ENCODE results near the gene TEX48. TPM values are rescaled to one million over a fixed set of nuclear protein-coding genes. Genes with fewer than 3 reads are reported as not detected.

Gene TEX48
- total RNA-seq, 2 donors from 2014 or later: not detected

GRCh38 chr9:114684036-114684435, 2.0 kb upstream of the TEX48 start:
- no peak for DNase-seq
- Histone ChIP-seq H3K9ac (ENCODE audit: low read depth in 2 of 2, low read length in 2 of 2) (no peak overlapping the region), H3K36me3 (no peaks in the 10 kb centered on the region), H3K4me3 (no peak overlapping the region), H3K9me3 (no peaks in the 10 kb centered on the region), H3K4me1 (no peaks in the 10 kb centered on the region), H3K27ac (no peak overlapping the region), H3K27me3 (no peaks in the 10 kb centered on the region)
- no peak for TF ChIP-seq CTCF (IDR thresholded peaks at IDR 0.05)
- intact Hi-C loops (cut with DNase I): loop anchor here (5.0 kb wide), 1 partner anchor 53 kb away; no protein-coding TSS in a partner anchor

- DNase-seq: no peak
- H3K27me3 ChIP-seq: no peaks in the 10 kb centered on the region
- H3K27ac ChIP-seq: no peak overlapping the region
- intact Hi-C loops (cut with DNase I): loop anchor here (2.0 to 5.0 kb wide), 2 partner anchors 54 to 228 kb away; no protein-coding TSS in a partner anchor
- no peak overlapping the region for H3K4me3 ChIP-seq
- no peaks in the 10 kb centered on the region for H3K9me3 ChIP-seq
- no peak overlapping the region for H3K9ac ChIP-seq (ENCODE audit: low read depth in 2 of 2, low read length in 2 of 2)
- no peaks in the 10 kb centered on the region for H3K4me1 ChIP-seq
- no peak for TF ChIP-seq CTCF (IDR thresholded peaks at IDR 0.05)
- no peaks in the 10 kb centered on the region for H3K36me3 ChIP-seq
Measured at GRCh38 chr9:114682846-114683245, 854 bp upstream of the TEX48 start.

GRCh38 chr9:114680259-114681001, 1.6 kb downstream of the TEX48 start:
- intact Hi-C loops (cut with DNase I): loop anchor here (2.0 to 5.0 kb wide), 2 partner anchors 57 to 334 kb away; no protein-coding TSS in a partner anchor
- Histone ChIP-seq H3K27me3 (no peaks in the 10 kb centered on the region), H3K4me3 (no peak overlapping the region), H3K4me1 (no peaks in the 10 kb centered on the region), H3K9me3 (no peaks in the 10 kb centered on the region), H3K9ac (ENCODE audit: low read depth in 2 of 2, low read length in 2 of 2) (no peak overlapping the region), H3K36me3 (no peaks in the 10 kb centered on the region), H3K27ac (no peak overlapping the region)
- no peak for DNase-seq
- TF ChIP-seq CTCF (IDR thresholded peaks at IDR 0.05): no peak

GRCh38 chr9:114678795-114679194, 3.2 kb downstream of the TEX48 start:
- Histone ChIP-seq H3K4me3 (no peak overlapping the region), H3K27ac (no peak overlapping the region), H3K27me3 (no peaks in the 10 kb centered on the region), H3K9me3 (no peaks in the 10 kb centered on the region), H3K9ac (ENCODE audit: low read depth in 2 of 2, low read length in 2 of 2) (no peak overlapping the region), H3K36me3 (no peaks in the 10 kb centered on the region), H3K4me1 (no peaks in the 10 kb centered on the region)
- no peak for DNase-seq
- intact Hi-C loops (cut with DNase I): no loop called here
- no peak for TF ChIP-seq CTCF (IDR thresholded peaks at IDR 0.05)

GRCh38 chr9:114678130-114678529, 3.9 kb downstream of the TEX48 start:
- no peak overlapping the region for H3K9ac ChIP-seq (ENCODE audit: low read depth in 2 of 2, low read length in 2 of 2)
- DNase-seq: no peak
- intact Hi-C loops (cut with DNase I): no loop called here
- no peaks in the 10 kb centered on the region for H3K4me1 ChIP-seq
- no peaks in the 10 kb centered on the region for H3K9me3 ChIP-seq
- H3K36me3 ChIP-seq: no peaks in the 10 kb centered on the region
- H3K27me3 ChIP-seq: no peaks in the 10 kb centered on the region
- no peak overlapping the region for H3K4me3 ChIP-seq
- TF ChIP-seq CTCF (IDR thresholded peaks at IDR 0.05): no peak
- H3K27ac ChIP-seq: no peak overlapping the region

All from colonic mucosa (tissue), 4 donors.